Measurements from ENCODE around the gene TRIM49.
"Not testable (repeated sequence)": the region's sequence is repeated elsewhere in the genome, so short reads cannot be mapped to it uniquely, and the experiment has no call there.

The TRIM49 gene

GRCh38 chr11:89808475-89808874 is at the start of gene TRIM49:
Gene TRIM49 (minus strand): TSS chr11:89808575. CDS start chr11:89804469, 4,106 bp downstream.
- DNase-seq (ENCODE audit: low read depth in 1 of 2, low spot score in 1 of 2), result not testable (repeated sequence)

GRCh38 chr11:89826694-89827093 is 18.3 kb upstream of the TRIM49 start:
- DNase-seq (ENCODE audit: low read depth in 1 of 2, low spot score in 1 of 2), result not testable (repeated sequence)

GRCh38 chr11:89820008-89820407 is 11.6 kb upstream of the TRIM49 start:
- not testable (repeated sequence) for DNase-seq (ENCODE audit: low read depth in 1 of 2, low spot score in 1 of 2)

GRCh38 chr11:89813535-89813934 is 5.2 kb upstream of the TRIM49 start:
- DNase-seq (ENCODE audit: low read depth in 1 of 2, low spot score in 1 of 2), result not testable (repeated sequence)

- DNase-seq (ENCODE audit: low read depth in 1 of 2, low spot score in 1 of 2), result not testable (repeated sequence)
Measured at GRCh38 chr11:89787506-89788063, 20.8 kb downstream of the TRIM49 start.

GRCh38 chr11:89785726-89786125 is 22.6 kb downstream of the TRIM49 start:
- not testable (repeated sequence) for DNase-seq (ENCODE audit: low read depth in 1 of 2, low spot score in 1 of 2)

GRCh38 chr11:89750822-89751221 is 57.6 kb downstream of the TRIM49 start:
- not testable (repeated sequence) for DNase-seq (ENCODE audit: low read depth in 1 of 2, low spot score in 1 of 2)
